ENCODE measurements around the gene SMARCA1. TPM values are rescaled to one million over a fixed set of nuclear protein-coding genes. Genes with fewer than 3 reads are reported as not detected.

The SMARCA1 gene
- 21.2 and 59.3 TPM in 2 replicates for total RNA-seq (ENCODE audit: low replicate concordance)

GRCh38 chrX:129523079-129523911 is at the start of gene SMARCA1:
Gene SMARCA1, minus strand, starts transcription at chrX:129523490. Its CDS starts 120 bp downstream, at chrX:129523370.

GRCh38 chrX:129540068-129540653 is 16.9 kb upstream of the SMARCA1 start, which contains the start of gene OCRL:
Gene OCRL, plus strand, starts transcription at chrX:129540259. Its CDS starts 181 bp downstream, at chrX:129540440.

Other genes starting within 250 kb of the SMARCA1 start
- 10.9 and 17.4 TPM in 2 replicates for gene OCRL, start 16.8 kb upstream of the SMARCA1 start, total RNA-seq (ENCODE audit: low replicate concordance)
- gene APLN, start 131.5 kb upstream of the SMARCA1 start, total RNA-seq (ENCODE audit: low replicate concordance), result 0.83 and 24.2 TPM in 2 replicates
- gene XPNPEP2, start 215.5 kb upstream of the SMARCA1 start, total RNA-seq (ENCODE audit: low replicate concordance), result 6.8 TPM in 1 of 2 replicates, not detected in the other